ENCODE results near the gene BTNL8.
"Not testable (repeated sequence)": the region's sequence is repeated elsewhere in the genome, so short reads cannot be mapped to it uniquely, and the experiment has no call there.

BTNL8 gene

DNA sequence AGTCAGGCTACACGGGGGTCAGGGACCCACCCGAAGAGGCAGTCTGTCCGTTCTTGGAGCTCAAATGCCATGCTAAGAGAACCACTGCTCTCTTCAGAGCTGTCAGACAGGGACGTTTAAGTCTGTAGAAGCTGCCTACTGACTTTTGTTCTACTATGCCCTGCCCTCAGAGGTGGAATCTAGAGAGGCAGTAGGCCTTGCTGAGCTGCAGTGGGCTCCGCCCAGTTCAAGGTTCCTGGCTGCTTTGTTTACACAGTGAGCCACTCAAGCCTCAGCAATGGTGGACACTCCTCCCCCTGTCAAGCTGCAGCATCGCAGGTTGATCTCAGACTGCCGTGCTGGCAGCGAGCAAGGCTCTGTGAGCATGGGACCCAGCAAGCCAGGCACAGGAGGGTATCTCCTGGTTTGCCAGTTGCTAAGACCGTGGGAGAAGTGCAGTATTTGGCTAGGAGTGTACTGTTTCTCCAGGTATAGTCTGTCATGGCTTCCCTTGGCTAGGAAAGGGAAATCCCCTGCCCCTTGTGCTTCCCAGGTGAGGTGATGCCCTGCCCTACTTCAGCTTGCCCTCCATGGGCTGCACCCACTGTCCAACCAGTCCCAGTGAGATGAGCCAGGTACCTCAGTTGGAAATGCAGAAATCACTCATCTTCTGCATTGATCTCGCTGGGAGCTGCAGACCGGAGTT is 13.0 kb upstream of the BTNL8 start:
- DNase-seq, result not testable (repeated sequence)

GRCh38 chr5:180889381-180889780 is 9.6 kb upstream of the BTNL8 start:
- DNase-seq, result no peak

GRCh38 chr5:180895330-180895729 is 3.6 kb upstream of the BTNL8 start:
- not testable (repeated sequence) for DNase-seq

GRCh38 chr5:180900178-180900577 is 1.2 kb downstream of the BTNL8 start:
- no peak for DNase-seq

- DNase-seq, result no peak
These were observed 2.5 kb downstream of the BTNL8 start for GRCh38 chr5:180901319-180902009.

DNA sequence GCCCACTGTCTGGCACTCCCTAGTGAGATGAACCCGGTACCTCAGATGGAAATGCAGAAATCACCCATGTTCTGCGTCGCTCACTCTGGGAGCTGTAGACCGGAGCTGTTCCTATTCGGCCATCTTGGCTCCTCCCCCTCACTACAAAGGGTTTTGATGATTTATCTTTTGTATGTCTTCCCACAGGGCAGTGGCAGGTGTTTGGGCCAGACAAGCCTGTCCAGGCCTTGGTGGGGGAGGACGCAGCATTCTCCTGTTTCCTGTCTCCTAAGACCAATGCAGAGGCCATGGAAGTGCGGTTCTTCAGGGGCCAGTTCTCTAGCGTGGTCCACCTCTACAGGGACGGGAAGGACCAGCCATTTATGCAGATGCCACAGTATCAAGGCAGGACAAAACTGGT is 9.4 kb downstream of the BTNL8 start:
- DNase-seq, result no peak

DNA sequence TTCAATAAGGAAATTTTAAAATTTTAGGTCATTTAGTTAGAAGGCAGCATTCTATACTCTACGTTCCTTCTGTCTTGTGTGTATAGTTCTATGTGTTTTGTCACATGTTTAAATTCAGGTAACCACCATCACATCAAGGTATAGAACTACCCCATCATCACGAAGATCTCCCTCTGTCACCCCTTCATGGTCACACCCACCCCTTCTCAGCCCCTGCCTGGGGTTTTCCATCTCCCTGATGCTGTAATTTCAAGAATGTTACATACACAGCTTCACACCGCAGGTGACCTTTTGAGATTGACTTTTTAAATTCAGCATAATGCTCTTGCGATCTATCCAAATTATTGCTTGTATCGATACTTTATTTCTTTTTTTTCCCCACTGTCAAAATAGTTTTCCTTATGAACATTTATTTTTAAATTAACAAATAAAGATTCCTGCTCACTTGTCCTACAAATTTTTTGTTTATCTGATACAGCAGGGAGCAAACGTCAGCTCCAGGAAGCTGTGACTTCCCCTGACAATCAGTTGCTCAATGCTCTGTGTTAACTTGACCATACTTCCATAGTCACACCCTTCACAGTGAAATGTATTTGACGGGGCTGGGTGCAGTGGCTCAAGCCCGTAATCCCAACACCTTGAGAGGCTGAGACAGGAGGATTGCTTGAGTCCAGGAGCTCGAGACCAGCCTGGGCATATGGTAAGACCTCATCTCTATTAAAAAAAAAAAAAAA is 10.2 kb downstream of the BTNL8 start:
- DNase-seq, result no peak

GRCh38 chr5:180909782-180910181 is 10.8 kb downstream of the BTNL8 start:
- no peak for DNase-seq

GRCh38 chr5:180910182-180910581 is 11.2 kb downstream of the BTNL8 start:
- no peak for DNase-seq

DNA sequence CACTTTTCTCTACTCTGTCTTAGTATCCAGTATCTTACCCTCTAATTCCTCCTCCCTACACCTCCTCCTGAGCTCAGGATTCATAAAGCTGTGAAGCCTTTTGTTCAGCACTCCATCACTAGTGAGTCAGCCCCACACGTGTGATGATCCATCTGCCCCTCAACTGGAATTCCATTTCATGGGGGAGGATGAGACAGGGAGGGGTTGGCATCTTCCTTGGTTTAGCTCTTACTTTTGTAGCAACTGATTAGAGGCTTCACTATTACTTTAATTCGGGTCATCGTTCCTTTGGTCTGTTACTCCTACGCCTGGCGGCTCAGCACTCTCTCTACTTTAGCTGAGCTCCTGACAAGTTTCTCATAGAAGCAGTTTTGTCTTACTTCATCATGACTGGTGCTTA is 11.8 kb downstream of the BTNL8 start:
- DNase-seq, result no peak

GRCh38 chr5:180914646-180915045 is 15.7 kb downstream of the BTNL8 start:
- DNase-seq, result no peak

- DNase-seq, result no peak
These were observed 17.0 kb downstream of the BTNL8 start for GRCh38 chr5:180915924-180916323.

GRCh38 chr5:180918380-180918779 is 19.4 kb downstream of the BTNL8 start:
- DNase-seq, result no peak

GRCh38 chr5:180920710-180921109 is 21.8 kb downstream of the BTNL8 start:
- no peak for DNase-seq

- no peak for DNase-seq
These were observed 24.0 kb downstream of the BTNL8 start for GRCh38 chr5:180922932-180923331.

DNA sequence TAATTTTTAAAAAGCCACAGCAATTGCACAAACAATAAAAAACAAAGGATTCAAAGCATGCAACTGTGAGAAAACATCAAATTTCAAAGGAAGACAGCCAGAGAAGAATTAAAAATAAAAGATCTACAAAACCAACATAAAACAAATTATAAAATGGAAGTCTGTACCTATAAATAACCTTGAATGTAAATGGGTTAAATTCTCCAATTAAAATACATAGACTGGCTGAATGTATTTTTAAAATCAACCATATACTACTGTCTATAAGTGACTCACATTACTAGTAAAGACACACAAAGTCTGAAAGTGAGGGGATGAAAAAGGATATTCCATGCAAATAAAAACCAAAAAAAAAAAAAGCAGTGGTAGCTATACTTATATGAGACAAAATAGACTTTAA is 33.7 kb downstream of the BTNL8 start:
- no peak for DNase-seq

DNA sequence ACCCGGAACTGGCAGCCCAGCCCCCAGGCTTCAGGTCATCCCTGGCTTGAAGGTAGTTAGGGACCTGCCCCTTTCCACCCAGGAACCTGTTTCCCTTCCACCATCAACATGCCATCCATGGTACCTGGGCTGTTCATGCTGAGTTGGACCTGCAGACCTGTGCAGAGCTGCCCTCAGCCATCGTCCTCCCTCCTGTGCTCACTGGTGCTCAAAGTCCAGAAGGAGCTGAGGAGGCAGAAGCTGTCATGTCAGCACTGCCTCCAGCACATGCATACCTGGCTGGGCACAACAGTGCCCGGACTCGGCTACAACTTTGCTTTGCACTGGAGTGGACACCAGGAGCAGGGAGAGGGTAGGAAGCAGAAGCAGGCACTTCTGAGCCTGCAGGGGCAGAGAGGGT is 36.2 kb downstream of the BTNL8 start:
- DNase-seq, result no peak

DNA sequence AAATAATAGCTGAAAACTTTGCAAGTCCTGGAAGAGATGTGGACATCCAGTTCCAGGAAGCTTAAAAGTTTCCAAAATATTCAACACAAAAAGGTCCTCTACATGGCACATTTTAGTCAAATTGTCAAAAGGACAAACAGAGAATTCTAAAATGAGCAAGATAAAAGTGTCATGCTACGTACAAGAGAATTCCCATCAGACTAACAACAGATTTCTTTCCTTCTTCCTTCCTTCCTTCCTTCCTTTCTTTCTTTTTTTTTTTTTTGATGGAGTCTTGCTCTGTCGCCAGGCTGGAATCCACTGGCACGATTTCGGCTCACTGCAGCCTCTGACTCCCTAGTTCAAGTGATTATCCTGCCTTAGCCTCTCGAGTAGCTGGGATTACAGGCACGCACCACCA is 39.3 kb downstream of the BTNL8 start:
- DNase-seq, result no peak

DNA sequence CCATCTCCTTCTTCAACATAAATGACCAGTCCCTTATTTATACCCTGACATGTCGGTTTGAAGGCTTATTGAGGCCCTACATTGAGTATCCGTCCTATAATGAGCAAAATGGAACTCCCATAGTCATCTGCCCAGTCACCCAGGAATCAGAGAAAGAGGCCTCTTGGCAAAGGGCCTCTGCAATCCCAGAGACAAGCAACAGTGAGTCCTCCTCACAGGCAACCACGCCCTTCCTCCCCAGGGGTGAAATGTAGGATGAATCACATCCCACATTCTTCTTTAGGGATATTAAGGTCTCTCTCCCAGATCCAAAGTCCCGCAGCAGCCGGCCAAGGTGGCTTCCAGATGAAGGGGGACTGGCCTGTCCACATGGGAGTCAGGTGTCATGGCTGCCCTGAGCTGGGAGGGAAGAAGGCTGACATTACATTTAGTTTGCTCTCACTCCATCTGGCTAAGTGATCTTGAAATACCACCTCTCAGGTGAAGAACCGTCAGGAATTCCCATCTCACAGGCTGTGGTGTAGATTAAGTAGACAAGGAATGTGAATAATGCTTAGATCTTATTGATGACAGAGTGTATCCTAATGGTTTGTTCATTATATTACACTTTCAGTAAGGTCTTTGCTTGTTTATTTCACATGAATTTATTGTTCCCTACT is 51.5 kb downstream of the BTNL8 start:
- no peak for DNase-seq

DNA sequence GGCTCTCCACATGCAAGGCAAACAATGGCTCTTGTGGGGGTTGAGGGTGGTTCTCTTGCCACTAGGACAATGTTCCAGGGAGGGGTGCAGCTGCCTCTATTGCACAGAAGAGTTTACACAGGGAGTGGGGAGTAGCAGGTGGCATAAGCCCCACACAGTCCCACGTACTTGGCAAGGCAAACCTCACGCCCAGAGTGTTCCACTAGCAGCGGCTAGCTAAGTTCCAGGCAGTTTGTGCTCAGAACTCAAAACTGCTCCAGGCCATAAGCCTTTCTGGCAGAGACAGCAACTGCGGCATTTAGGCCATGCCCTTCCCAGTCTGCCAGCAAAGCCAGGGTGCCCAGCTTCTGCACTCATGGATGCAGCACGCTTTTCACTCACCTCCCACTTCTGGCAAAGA is 60.7 kb downstream of the BTNL8 start:
- no peak for DNase-seq

- DNase-seq, result no peak
These were observed 61.2 kb downstream of the BTNL8 start for GRCh38 chr5:180960209-180960608.

- DNase-seq, result no peak
These were observed 70.4 kb downstream of the BTNL8 start for GRCh38 chr5:180969406-180969805.

DNA sequence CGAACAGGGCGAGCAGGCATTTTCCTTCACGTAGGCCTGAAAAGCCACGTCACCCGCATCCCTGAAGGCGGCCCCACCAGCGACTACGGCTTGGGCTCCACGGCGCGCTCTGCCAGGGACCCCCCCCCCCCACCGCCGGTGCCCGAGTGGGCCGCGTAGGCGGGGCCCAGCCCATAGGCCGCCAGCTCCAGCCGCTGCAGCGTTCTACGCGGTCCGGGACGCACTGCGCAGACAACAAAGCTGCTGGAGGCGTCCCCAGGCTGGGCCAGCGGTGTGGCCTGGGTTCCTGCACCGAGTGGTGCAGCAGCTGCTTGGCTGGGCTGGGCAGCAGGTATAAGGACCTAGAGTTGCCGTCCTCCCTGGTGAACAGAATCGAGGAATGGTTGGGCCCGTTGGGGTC is 71.4 kb downstream of the BTNL8 start:
- no peak for DNase-seq

DNA sequence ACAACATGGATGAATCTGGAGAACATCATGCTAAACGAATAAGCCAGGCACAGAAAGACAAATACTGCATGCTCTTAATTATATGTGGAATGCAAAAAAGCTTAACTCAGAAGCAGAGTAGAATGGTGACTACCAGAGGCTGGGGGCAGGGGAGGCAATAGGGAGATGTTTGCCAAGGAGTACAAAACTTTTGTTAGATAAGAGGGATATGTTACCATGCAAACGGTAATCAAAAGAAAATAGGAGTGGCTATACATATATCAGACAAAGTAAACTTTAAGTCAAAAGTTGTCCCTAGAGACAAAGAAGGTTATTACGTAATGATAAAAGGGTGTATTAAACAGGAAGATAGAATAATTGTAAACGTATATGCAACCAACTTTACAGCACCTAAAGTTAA is 71.9 kb downstream of the BTNL8 start:
- DNase-seq, result no peak
